ENCODE measurements around the gene CHTOP. TPM values are rescaled to one million over a fixed set of nuclear protein-coding genes. Genes with fewer than 3 reads are reported as not detected.

The CHTOP gene
- total RNA-seq, 4 donors from 2014 or later = 34.5 to 43.8 (median 37.6) TPM

- peak overlapping the region; percentile 85 to 90 (median 88) for H3K27ac ChIP-seq (replicated peaks in 1 of 4)
- peaks cover 4 to 9% (median 7%) of the 10 kb centered on the region in 4 donors for H3K36me3 ChIP-seq
- no peaks in the 10 kb centered on the region for H3K9me3 ChIP-seq
- TF ChIP-seq POLR2AphosphoS5 (IDR thresholded peaks at IDR 0.05) (no peak), POLR2A (IDR thresholded peaks at IDR 0.05; ENCODE audit: low read depth) (no peak), CTCF (IDR thresholded peaks at IDR 0.05) (no peak), EP300 (IDR thresholded peaks at IDR 0.05) (no peak)
- DNase-seq (ENCODE audit: extremely low spot score) = no peak
- WGBS = 43% methylated on average over 11 of the region's 11 CpGs
- intact Hi-C loops (cut with DNase I) = loop anchor here (5.0 kb wide), 1 partner anchor 100 kb away; no protein-coding TSS in a partner anchor
- no peaks in the 10 kb centered on the region for H3K27me3 ChIP-seq
- peaks cover 46 to 75% (median 63%) of the 10 kb centered on the region in 4 donors for H3K4me1 ChIP-seq
- H3K4me3 ChIP-seq = peak overlapping the region; percentile 64 to 72 (median 69)
Measured at GRCh38 chr1:153612111-153612754, 21.6 kb upstream of the CHTOP start.

- no peak for DNase-seq (ENCODE audit: extremely low spot score)
- Histone ChIP-seq H3K27me3 (no peaks in the 10 kb centered on the region), H3K36me3 (peaks cover 0 to 2% (median 1%) of the 10 kb centered on the region in 4 donors), H3K4me1 (peaks cover 51 to 75% (median 62%) of the 10 kb centered on the region in 4 donors), H3K27ac (replicated peaks in 1 of 4) (peak within 1 kb of the TSS; percentile 85 to 90 (median 88)), H3K9me3 (no peaks in the 10 kb centered on the region), H3K4me3 (peak within 1 kb of the TSS; percentile 64 to 72 (median 69))
- no peak for TF ChIP-seq CTCF (IDR thresholded peaks at IDR 0.05)
- TF ChIP-seq POLR2AphosphoS5 (IDR thresholded peaks at IDR 0.05) = peak; percentile 79 to 88
- intact Hi-C loops (cut with DNase I) = loop anchor here (5.0 kb wide), 1 partner anchor 101 kb away; no protein-coding TSS in a partner anchor
- WGBS = 17% methylated on average over 8 of the region's 9 CpGs
Measured at GRCh38 chr1:153612755-153613331, 21.0 kb upstream of the CHTOP start, which contains the start of gene S100A16. Gene S100A16 (minus strand): TSS chr1:153613137. CDS start chr1:153608151, 4,986 bp downstream.

GRCh38 chr1:153613406-153613805 is 20.5 kb upstream of the CHTOP start:
- H3K4me1 ChIP-seq = peaks cover 54 to 69% (median 59%) of the 10 kb centered on the region in 4 donors
- no peaks in the 10 kb centered on the region for H3K9me3 ChIP-seq
- H3K27ac ChIP-seq (replicated peaks in 1 of 4) = peak overlapping the region; percentile 85 to 90 (median 88)
- TF ChIP-seq POLR2A (IDR thresholded peaks at IDR 0.05; ENCODE audit: low read depth) = no peak
- no peak for TF ChIP-seq CTCF (IDR thresholded peaks at IDR 0.05)
- no peak for TF ChIP-seq POLR2AphosphoS5 (IDR thresholded peaks at IDR 0.05)
- no peak for TF ChIP-seq EP300 (IDR thresholded peaks at IDR 0.05)
- 74% methylated on average over 5 of the region's 5 CpGs for WGBS
- H3K36me3 ChIP-seq = peaks cover 0 to 3% (median 1%) of the 10 kb centered on the region in 4 donors
- intact Hi-C loops (cut with DNase I) = loop anchor here (5.0 kb wide), 1 partner anchor 101 kb away; no protein-coding TSS in a partner anchor
- no peak for DNase-seq (ENCODE audit: extremely low spot score)
- H3K4me3 ChIP-seq = peak overlapping the region; percentile 64 to 72 (median 69)
- H3K27me3 ChIP-seq = no peaks in the 10 kb centered on the region

GRCh38 chr1:153614189-153614900 is 19.5 kb upstream of the CHTOP start:
- Histone ChIP-seq H3K4me1 (peaks cover 47 to 60% (median 51%) of the 10 kb centered on the region in 4 donors), H3K27me3 (no peaks in the 10 kb centered on the region), H3K4me3 (no peak overlapping the region), H3K27ac (replicated peaks in 1 of 4) (no peak overlapping the region), H3K9me3 (no peaks in the 10 kb centered on the region), H3K36me3 (peaks cover 0 to 13% (median 10%) of the 10 kb centered on the region in 4 donors)
- DNase-seq (ENCODE audit: extremely low spot score) = no peak
- 65% methylated on average over 2 of the region's 2 CpGs for whole genome bisulfite sequencing
- intact Hi-C loops (cut with DNase I) = loop anchor here (5.0 kb wide), 1 partner anchor 102 kb away; no protein-coding TSS in a partner anchor
- TF ChIP-seq CTCF (IDR thresholded peaks at IDR 0.05) = no peak
- TF ChIP-seq EP300 (IDR thresholded peaks at IDR 0.05) = no peak
- no peak for TF ChIP-seq POLR2A (IDR thresholded peaks at IDR 0.05; ENCODE audit: low read depth)
- TF ChIP-seq POLR2AphosphoS5 (IDR thresholded peaks at IDR 0.05) = no peak

Measured in esophagus muscularis mucosa (tissue), 4 donors.